ENCODE measurements around the gene SAMD4A.
"Not testable (repeated sequence)": the region's sequence is repeated elsewhere in the genome, so short reads cannot be mapped to it uniquely, and the experiment has no call there.

SAMD4A gene

GRCh38 chr14:54786838-54787237 lies 219.9 kb downstream of the SAMD4A start:
- DNase-seq, result no peak

GRCh38 chr14:54787261-54787660 lies 220.3 kb downstream of the SAMD4A start:
- no peak for DNase-seq

- DNase-seq, result no peak
Observed at GRCh38 chr14:54788701-54789100, 221.8 kb downstream of the SAMD4A start.

GRCh38 chr14:54789166-54789565 lies 222.2 kb downstream of the SAMD4A start:
- DNase-seq, result no peak

GRCh38 chr14:54789781-54790480 lies 223.0 kb downstream of the SAMD4A start:
- no peak for DNase-seq

GRCh38 chr14:54791001-54791400 lies 224.1 kb downstream of the SAMD4A start:
- no peak for DNase-seq

GRCh38 chr14:54792288-54792687 lies 225.4 kb downstream of the SAMD4A start:
- DNase-seq, result no peak

GRCh38 chr14:54794159-54794558 lies 227.2 kb downstream of the SAMD4A start:
- no peak for DNase-seq

- no peak for DNase-seq
Observed at GRCh38 chr14:54794796-54795195, 227.9 kb downstream of the SAMD4A start.

- DNase-seq, result no peak
Observed at GRCh38 chr14:54796961-54797360, 230.0 kb downstream of the SAMD4A start.

- DNase-seq, result no peak
Observed at GRCh38 chr14:54797556-54797955, 230.6 kb downstream of the SAMD4A start.

- DNase-seq, result no peak
Observed at GRCh38 chr14:54797986-54798385, 231.1 kb downstream of the SAMD4A start.

GRCh38 chr14:54798465-54799124 lies 231.7 kb downstream of the SAMD4A start:
- no peak for DNase-seq

- not testable (repeated sequence) for DNase-seq
Observed at GRCh38 chr14:54801482-54801881, 234.6 kb downstream of the SAMD4A start.

GRCh38 chr14:54803396-54803795 lies 236.5 kb downstream of the SAMD4A start:
- DNase-seq, result no peak

GRCh38 chr14:54803926-54804537 lies 237.1 kb downstream of the SAMD4A start:
- no peak for DNase-seq

- DNase-seq, result no peak
Observed at GRCh38 chr14:54804538-54805041, 237.7 kb downstream of the SAMD4A start.

- no peak for DNase-seq
Observed at GRCh38 chr14:54805070-54805444, 238.1 kb downstream of the SAMD4A start.

- peak; percentile 47 for DNase-seq
Observed at GRCh38 chr14:54805445-54806322, 238.8 kb downstream of the SAMD4A start.

- no peak for DNase-seq
Observed at GRCh38 chr14:54806616-54807015, 239.7 kb downstream of the SAMD4A start.

- DNase-seq, result no peak
Observed at GRCh38 chr14:54807428-54807827, 240.5 kb downstream of the SAMD4A start.

- no peak for DNase-seq
Observed at GRCh38 chr14:54807881-54808280, 241.0 kb downstream of the SAMD4A start.

Measured in activated effector memory CD4-positive, alpha-beta T cell treated with Interleukin-2 at 50 U/mL for 16 hours (primary cell).